ENCODE data around the gene CABP1.

GRCh38 chr12:120668091-120668867 lies 27.9 kb downstream of the CABP1 start:
- no peak for TF ChIP-seq EZH2 (IDR thresholded peaks at IDR 0.05)
- no peak for TF ChIP-seq POLR2AphosphoS5 (IDR thresholded peaks at IDR 0.05; ENCODE audit: borderline replicate concordance, low read depth, low read length)

All from SK-N-MC (cell line).